A549 (cell line): ENCODE data around the gene HRCT1. TPM values are rescaled to one million over a fixed set of nuclear protein-coding genes. Genes with fewer than 3 reads are reported as not detected.

ENCODE experiments used
- ATAC-seq, 2 experiments: fragments of 200-7000 bp in 1 of 2; fragments of >200 bp in 1 of 2; cut with Nextera tagmentation in 1 of 2; cut with Tn5 transposase in 1 of 2; 3 replicates each; pipeline versions ENCODE4 v1.8.0 to v1.9.1; 2018 to 2020; ENCODE audit warnings: mild to moderate bottlenecking in 1 of 2, moderate library complexity in 1 of 2
- CTCF ChIA-PET: fragments of 300-600 bp; sonication (Branson Sonifier 250); formaldehyde crosslinking; extraction: SDS; loops from one replicate; lab custom pipeline; 2021; ENCODE audit warnings: antibody characterized with exemption, inconsistent platforms; lab: Yijun Ruan, JAX
- POLR2A ChIA-PET: fragments of 350-600 bp; formaldehyde crosslinking; extraction: SDS; loops from one replicate; lab custom pipeline; 2021; ENCODE audit warnings: antibody characterized with exemption, inconsistent platforms; lab: Yijun Ruan, JAX
- DNase-seq, 2 experiments: peaks; one replicate each; pipeline versions ENCODE4 v3.0.0 to v3.0.0-alpha.2; 2011 to 2016; ENCODE audit warnings: low read depth in 1 of 2, low spot score in 1 of 2
- FAIRE-seq: peaks from 2 replicates; lab custom pipeline; 2011; peaks lifted over from hg19 to GRCh38; lab: Jason Lieb, UNC
- H3K27ac ChIP-seq, 2 experiments: fragments of >200 bp; sonication (Bioruptor Twin); formaldehyde crosslinking; 3 replicates each; pipeline ENCODE4 v1.5.1; 2016 to 2017
- H3K4me1 ChIP-seq: fragments of >200 bp; sonication (Bioruptor Twin); formaldehyde crosslinking; 3 replicates; pipeline ENCODE4 v1.6.1; 2016
- H3K4me2 ChIP-seq: fragments of >200 bp; sonication (Bioruptor Twin); formaldehyde crosslinking; 3 replicates; pipeline ENCODE4 v1.6.1; 2016
- H3K4me3 ChIP-seq: fragments of >200 bp; sonication (Bioruptor Twin); formaldehyde crosslinking; 3 replicates; pipeline ENCODE4 v1.5.1; 2016
- H3K9me3 ChIP-seq: fragments of >200 bp; sonication (Bioruptor Twin); formaldehyde crosslinking; 3 replicates; pipeline ENCODE4 v1.6.1; 2016
- CBX2 ChIP-seq: fragments of 200-600 bp; sonication (generic); IDR thresholded peaks from 2 replicates; pipeline ENCODE4 v1.6.1; 2016; ENCODE audit warnings: low read depth, mild to moderate bottlenecking, borderline replicate concordance
- CEBPB ChIP-seq, 2 experiments: fragments of >200 bp in 1 of 2; sonication (Bioruptor Twin) in 1 of 2; formaldehyde crosslinking in 1 of 2; IDR thresholded peaks; 2 replicates each; pipeline ENCODE4 v1.6.1; 2012 to 2016
- CHD4 ChIP-seq: fragments of 200-600 bp; sonication (generic); IDR thresholded peaks from 2 replicates; pipeline ENCODE4 v1.6.1; 2016; ENCODE audit warnings: antibody characterized with exemption, mild to moderate bottlenecking, borderline replicate concordance
- FOXS1 ChIP-seq: fragments of 250-450 bp; sonication (Bioruptor Pico); IDR thresholded peaks from 2 replicates; pipeline ENCODE4 v1.5.0; 2020; ENCODE audit warnings: mild to moderate bottlenecking, moderate library complexity
- HDAC2 ChIP-seq: fragments of 200-600 bp; sonication (generic); IDR thresholded peaks from 2 replicates; pipeline ENCODE4 v1.6.1; 2016
- HEYL ChIP-seq: fragments of 250-450 bp; sonication (Bioruptor Pico); IDR thresholded peaks from 2 replicates; pipeline ENCODE4 v1.8.0; 2021; ENCODE audit warnings: mild to moderate bottlenecking, moderate library complexity
- HMGXB4 ChIP-seq: fragments of 250-450 bp; sonication (Bioruptor Pico); IDR thresholded peaks from 2 replicates; pipeline ENCODE4 v1.5.0; 2021; ENCODE audit warnings: mild to moderate bottlenecking, moderate library complexity, borderline replicate concordance
- HOXB13 ChIP-seq: fragments of 250-450 bp; sonication (Bioruptor Pico); IDR thresholded peaks from 2 replicates; pipeline ENCODE4 v1.5.0; 2020; ENCODE audit warnings: low read depth, mild to moderate bottlenecking, moderate library complexity
- HOXB5 ChIP-seq: fragments of 250-450 bp; sonication (Bioruptor Pico); IDR thresholded peaks from 2 replicates; pipeline ENCODE4 v1.5.0; 2020; ENCODE audit warnings: mild to moderate bottlenecking, moderate library complexity
- KDM1A ChIP-seq: fragments of 200-600 bp; sonication (generic); IDR thresholded peaks from 2 replicates; pipeline ENCODE4 v1.6.1; 2016; ENCODE audit warnings: low read depth, mild to moderate bottlenecking
- KDM5A ChIP-seq: fragments of 200-600 bp; sonication (generic); IDR thresholded peaks from 2 replicates; pipeline ENCODE4 v1.6.1; 2016; ENCODE audit warnings: antibody characterized with exemption, mild to moderate bottlenecking
- NFE2L2 ChIP-seq: fragments of 150-350 bp; conservative IDR thresholded peaks from 2 replicates; pipeline ENCODE4 v1.6.1; 2014; ENCODE audit warnings: low read length
- NR3C1 ChIP-seq: fragments of >200 bp; sonication (Bioruptor Twin); formaldehyde crosslinking; IDR thresholded peaks from 3 replicates; pipeline ENCODE4 v1.6.1; 2017
- PBX3 ChIP-seq: IDR thresholded peaks from 2 replicates; pipeline ENCODE4 v1.6.1; 2012
- POLR2AphosphoS2 ChIP-seq: conservative IDR thresholded peaks from 2 replicates; pipeline ENCODE4 v1.6.1; 2012; ENCODE audit warnings: low read length, improper control_type of control experiment, inconsistent platforms
- RCOR1 ChIP-seq: fragments of 150-350 bp; IDR thresholded peaks from 2 replicates; pipeline ENCODE4 v1.6.1; 2014; ENCODE audit warnings: antibody characterized with exemption, low read length, low read depth
- RNF2 ChIP-seq: fragments of 200-600 bp; sonication (generic); IDR thresholded peaks from 2 replicates; pipeline ENCODE4 v1.6.1; 2016; ENCODE audit warnings: low read depth, mild to moderate bottlenecking, antibody characterized with exemption, moderate library complexity, borderline replicate concordance
- TFCP2L1 ChIP-seq: fragments of 250-450 bp; sonication (Bioruptor Pico); IDR thresholded peaks from 2 replicates; pipeline ENCODE4 v1.5.0; 2021; ENCODE audit warnings: mild to moderate bottlenecking
- ZFP36 ChIP-seq: fragments of 450-650 bp; IDR thresholded peaks from 2 replicates; pipeline ENCODE4 v1.6.1; 2014; ENCODE audit warnings: borderline replicate concordance; ENCODE audit not compliant: partially characterized antibody
- WGBS: methylation state at CpG from one replicate; pipeline ENCODE4 v1.1.6; 2017; ENCODE audit errors: missing lambda C conversion rate; 5-methylcytosine and 5-hydroxymethylcytosine counted together
- polyA plus RNA-seq, 4 experiments: library from polyadenylated mRNA; depleted of rRNA in 3 of 4; stranded (reverse); fragments of >200 nt; fragmentation: RNase III in 1 of 4; extraction: RNeasy Plus Mini Kit Qiagen cat#74134 plus additional on column Dnase treatment in 1 of 4; gene quantifications; 2 replicates in 3 of 4; 3 replicates in 1 of 4; pipeline ENCODE4 v1.2.3, GENCODE V29; 2011 to 2017
- TF ChIP-seq, protein P1 (sequence below): fragments of >200 bp; sonication (Bioruptor Twin); formaldehyde crosslinking; IDR thresholded peaks from 3 replicates; pipeline ENCODE4 v1.5.1; 2016
- TF ChIP-seq, protein P2 (sequence below): fragments of 250-450 bp; sonication (Bioruptor Pico); IDR thresholded peaks from 2 replicates; pipeline ENCODE4 v1.5.0; 2020; ENCODE audit warnings: low read depth, mild to moderate bottlenecking, moderate library complexity
- TF ChIP-seq, protein P3 (sequence below): fragments of >200 bp; sonication (Bioruptor Twin); formaldehyde crosslinking; IDR thresholded peaks from 2 replicates; pipeline ENCODE4 v1.6.1; 2016

The HRCT1 gene
- polyA plus RNA-seq, 2 of the 4 experiments (the other 2 are of a cell fraction): 0.21 to 0.22 TPM

DNA sequence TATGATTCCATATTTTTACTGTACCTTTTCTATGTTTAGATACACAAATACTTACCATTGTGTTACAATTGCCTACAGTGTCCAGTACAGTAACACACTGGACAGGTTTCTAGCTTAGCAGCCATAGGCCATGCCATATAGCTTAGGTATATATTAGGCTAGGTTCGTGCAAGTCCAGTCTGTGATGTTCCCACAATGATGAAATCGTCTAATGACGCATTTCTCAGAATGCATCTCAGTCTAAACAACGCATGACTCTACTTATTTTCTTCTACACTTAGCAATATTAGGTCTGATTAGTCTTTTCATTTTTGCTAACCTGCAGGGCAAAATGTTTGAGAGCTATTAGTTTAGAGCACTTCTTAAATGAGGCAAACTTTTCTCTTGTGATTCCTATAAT, 29.3 kb downstream of the HRCT1 start:
- POLR2A ChIA-PET: no interaction called here

DNA sequence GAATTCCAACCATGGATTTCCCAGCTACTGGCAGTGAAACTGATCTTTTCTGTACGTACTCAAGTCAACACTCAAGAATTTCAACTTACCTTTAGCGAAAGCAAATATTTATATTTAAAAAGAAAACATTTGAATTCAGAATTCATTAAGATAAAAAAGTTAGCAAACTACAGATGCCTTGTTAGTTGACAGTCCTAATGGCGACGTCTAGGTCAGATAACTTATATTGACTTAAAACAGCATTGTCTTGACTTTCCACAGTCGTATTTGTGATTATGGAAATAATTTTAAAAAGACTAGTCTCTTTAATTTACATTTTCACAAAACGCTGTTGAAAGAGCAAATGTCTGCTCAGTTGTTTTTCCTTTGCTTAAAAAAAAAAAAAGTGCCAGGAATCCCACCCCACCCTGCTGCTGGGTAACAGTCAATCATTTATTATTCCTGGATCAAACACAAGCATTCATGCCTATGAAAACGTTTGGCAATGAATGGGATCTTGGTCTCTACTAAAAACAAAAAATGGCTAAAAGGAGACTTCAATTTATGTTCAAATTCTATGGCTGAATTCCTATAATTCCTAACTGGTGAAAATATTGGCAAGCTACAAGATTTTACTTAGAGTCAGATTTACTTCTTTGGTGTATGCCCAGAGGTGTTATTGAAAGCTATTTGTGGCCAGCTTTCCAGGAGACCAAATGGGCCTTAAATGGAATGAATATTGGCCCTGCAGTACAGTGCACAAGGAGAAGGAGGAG, 29.9 kb downstream of the HRCT1 start:
- ATAC-seq (no peak), DNase-seq (no peak), FAIRE-seq (no peak)
- 0 out of 3 replicates have a peak overlapping the region, but pooled peaks have one; percentile 2 for H3K4me2 ChIP-seq
- H3K4me3 ChIP-seq: no peak overlapping the region
- H3K27ac ChIP-seq: peak overlapping the region in 1 of 2 experiments; percentile 20; a peak in 1 of 6 replicates
- TF ChIP-seq KDM1A (no peak), HOXB5 (no peak), HEYL (CRISPR knock-in tag) (no peak), FOXS1 (no peak), ZFP36 (no peak), NFE2L2 (no peak), HDAC2 (no peak), CEBPB (IDR thresholded peaks at IDR 0.05) (no peak), HMGXB4 (CRISPR knock-in tag) (no peak), NR3C1 (no peak), RNF2 (no peak), RCOR1 (no peak), CHD4 (no peak), POLR2AphosphoS2 (no peak), TFCP2L1 (no peak), PBX3 (no peak)
- TF ChIP-seq, protein P1, sequence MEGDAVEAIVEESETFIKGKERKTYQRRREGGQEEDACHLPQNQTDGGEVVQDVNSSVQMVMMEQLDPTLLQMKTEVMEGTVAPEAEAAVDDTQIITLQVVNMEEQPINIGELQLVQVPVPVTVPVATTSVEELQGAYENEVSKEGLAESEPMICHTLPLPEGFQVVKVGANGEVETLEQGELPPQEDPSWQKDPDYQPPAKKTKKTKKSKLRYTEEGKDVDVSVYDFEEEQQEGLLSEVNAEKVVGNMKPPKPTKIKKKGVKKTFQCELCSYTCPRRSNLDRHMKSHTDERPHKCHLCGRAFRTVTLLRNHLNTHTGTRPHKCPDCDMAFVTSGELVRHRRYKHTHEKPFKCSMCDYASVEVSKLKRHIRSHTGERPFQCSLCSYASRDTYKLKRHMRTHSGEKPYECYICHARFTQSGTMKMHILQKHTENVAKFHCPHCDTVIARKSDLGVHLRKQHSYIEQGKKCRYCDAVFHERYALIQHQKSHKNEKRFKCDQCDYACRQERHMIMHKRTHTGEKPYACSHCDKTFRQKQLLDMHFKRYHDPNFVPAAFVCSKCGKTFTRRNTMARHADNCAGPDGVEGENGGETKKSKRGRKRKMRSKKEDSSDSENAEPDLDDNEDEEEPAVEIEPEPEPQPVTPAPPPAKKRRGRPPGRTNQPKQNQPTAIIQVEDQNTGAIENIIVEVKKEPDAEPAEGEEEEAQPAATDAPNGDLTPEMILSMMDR: no peak
- H3K4me1 ChIP-seq: no peaks in the 10 kb centered on the region
- WGBS: 42% methylated on average over 7 of the region's 7 CpGs
- ChIA-PET CTCF (interaction anchor here (2.1 to 13.5 kb wide), 3 partner anchors 10 to 87 kb away, joined by 6 to 243 read pairs (median 25); partner anchors contain the start of genes HRCT1 and SPAAR), POLR2A (interaction anchor here (0.8 kb wide), 1 partner anchor 10 kb away, joined by 3 read pairs; no protein-coding TSS in a partner anchor)
- H3K9me3 ChIP-seq: no peaks in the 10 kb centered on the region

More for the DNA sequence above, 29.3 kb downstream of the HRCT1 start:
- ATAC-seq (no peak), DNase-seq (no peak), FAIRE-seq (no peak)
- Histone ChIP-seq H3K4me3 (no peak overlapping the region), H3K27ac (no peak overlapping the region), H3K9me3 (no peaks in the 10 kb centered on the region), H3K4me2 (no peak overlapping the region), H3K4me1 (no peaks in the 10 kb centered on the region)
- TF ChIP-seq, protein P2, sequence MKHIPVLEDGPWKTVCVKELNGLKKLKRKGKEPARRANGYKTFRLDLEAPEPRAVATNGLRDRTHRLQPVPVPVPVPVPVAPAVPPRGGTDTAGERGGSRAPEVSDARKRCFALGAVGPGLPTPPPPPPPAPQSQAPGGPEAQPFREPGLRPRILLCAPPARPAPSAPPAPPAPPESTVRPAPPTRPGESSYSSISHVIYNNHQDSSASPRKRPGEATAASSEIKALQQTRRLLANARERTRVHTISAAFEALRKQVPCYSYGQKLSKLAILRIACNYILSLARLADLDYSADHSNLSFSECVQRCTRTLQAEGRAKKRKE (CRISPR knock-in tag): no peak
- no peak for TF ChIP-seq CBX2
- TF ChIP-seq HOXB13 (CRISPR knock-in tag): no peak
- no peak for TF ChIP-seq PBX3
- no peak for TF ChIP-seq KDM5A
- TF ChIP-seq, protein P3, sequence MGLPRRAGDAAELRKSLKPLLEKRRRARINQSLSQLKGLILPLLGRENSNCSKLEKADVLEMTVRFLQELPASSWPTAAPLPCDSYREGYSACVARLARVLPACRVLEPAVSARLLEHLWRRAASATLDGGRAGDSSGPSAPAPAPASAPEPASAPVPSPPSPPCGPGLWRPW: no peak
- 85% methylated on average over 4 of the region's 4 CpGs for WGBS
- CTCF ChIA-PET: interaction anchor here (2.1 to 13.5 kb wide), 3 partner anchors 11 to 88 kb away, joined by 6 to 243 read pairs (median 25); partner anchors contain the start of genes HRCT1 and SPAAR
